Neutrophil (primary cell): Measurements from ENCODE around the gene TTC21A.

Source experiments
- H3K27ac ChIP-seq: fragments of 200-600 bp; sonication (generic); 2 replicates; pipeline ENCODE4 v1.5.1; 2016; ENCODE audit warnings: mild to moderate bottlenecking, moderate library complexity
- H3K27me3 ChIP-seq: fragments of 200-600 bp; sonication (generic); 2 replicates; pipeline ENCODE4 v1.6.0; 2016; ENCODE audit warnings: mild to moderate bottlenecking
- H3K36me3 ChIP-seq: fragments of 200-600 bp; sonication (generic); 2 replicates; pipeline ENCODE4 v1.5.1; 2017
- H3K4me1 ChIP-seq, 2 experiments: fragments of 200-600 bp in 1 of 2; sonication (generic) in 1 of 2; 1 replicate in 1 of 2; 2 replicates in 1 of 2; pipeline versions ENCODE4 v1.5.1 to v1.6.1; 2013 to 2016; ENCODE audit warnings: low read depth in 1 of 2, low read length in 1 of 2, mild to moderate bottlenecking in 1 of 2, moderate library complexity in 1 of 2; ENCODE audit not compliant: control insufficient read depth in 1 of 2, insufficient read depth in 1 of 2
- H3K4me3 ChIP-seq, 2 experiments: fragments of 200-600 bp in 1 of 2; sonication (generic) in 1 of 2; 1 replicate in 1 of 2; 2 replicates in 1 of 2; pipeline ENCODE4 v1.5.1; 2013 to 2016; ENCODE audit warnings: low read depth in 1 of 2, low read length in 1 of 2, mild to moderate bottlenecking in 1 of 2, moderate library complexity in 1 of 2
- H3K9me3 ChIP-seq: fragments of 200-600 bp; sonication (generic); 2 replicates; pipeline ENCODE4 v1.5.1; 2016
- CTCF ChIP-seq: fragments of 200-600 bp; sonication (generic); IDR thresholded peaks from 2 replicates; pipeline ENCODE4 v1.5.1; 2016; ENCODE audit warnings: antibody characterized with exemption

The TTC21A gene

DNA sequence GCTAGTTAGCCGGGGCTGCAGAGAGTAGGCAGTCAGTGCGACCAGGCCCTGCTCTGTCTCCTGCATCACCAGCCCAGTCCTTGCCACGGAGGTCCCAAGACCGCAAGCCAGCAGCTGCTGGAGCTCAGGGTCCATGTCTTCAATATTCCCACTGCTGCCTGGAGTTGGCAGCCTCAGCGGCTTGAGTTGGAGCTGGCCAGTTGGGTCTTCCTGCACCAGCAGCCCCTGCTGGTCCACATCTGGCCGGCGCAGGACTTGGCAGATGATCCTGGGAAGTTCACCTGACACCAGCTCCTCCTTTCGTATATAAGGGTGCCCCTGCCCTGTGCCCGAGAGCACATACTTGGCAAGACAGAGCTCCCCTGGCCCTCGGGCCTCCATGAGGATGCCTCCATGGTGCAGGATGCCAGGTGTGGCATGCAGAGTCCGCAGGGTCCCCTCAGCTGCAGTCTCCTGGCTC, 79.2 kb downstream of the TTC21A start:
- Histone ChIP-seq H3K4me3 (no peak overlapping the region), H3K27me3 (no peaks in the 10 kb centered on the region), H3K9me3 (no peaks in the 10 kb centered on the region), H3K36me3 (no peaks in the 10 kb centered on the region), H3K4me1 (no peaks in the 10 kb centered on the region), H3K27ac (no peak overlapping the region)
- TF ChIP-seq CTCF = no peak

DNA sequence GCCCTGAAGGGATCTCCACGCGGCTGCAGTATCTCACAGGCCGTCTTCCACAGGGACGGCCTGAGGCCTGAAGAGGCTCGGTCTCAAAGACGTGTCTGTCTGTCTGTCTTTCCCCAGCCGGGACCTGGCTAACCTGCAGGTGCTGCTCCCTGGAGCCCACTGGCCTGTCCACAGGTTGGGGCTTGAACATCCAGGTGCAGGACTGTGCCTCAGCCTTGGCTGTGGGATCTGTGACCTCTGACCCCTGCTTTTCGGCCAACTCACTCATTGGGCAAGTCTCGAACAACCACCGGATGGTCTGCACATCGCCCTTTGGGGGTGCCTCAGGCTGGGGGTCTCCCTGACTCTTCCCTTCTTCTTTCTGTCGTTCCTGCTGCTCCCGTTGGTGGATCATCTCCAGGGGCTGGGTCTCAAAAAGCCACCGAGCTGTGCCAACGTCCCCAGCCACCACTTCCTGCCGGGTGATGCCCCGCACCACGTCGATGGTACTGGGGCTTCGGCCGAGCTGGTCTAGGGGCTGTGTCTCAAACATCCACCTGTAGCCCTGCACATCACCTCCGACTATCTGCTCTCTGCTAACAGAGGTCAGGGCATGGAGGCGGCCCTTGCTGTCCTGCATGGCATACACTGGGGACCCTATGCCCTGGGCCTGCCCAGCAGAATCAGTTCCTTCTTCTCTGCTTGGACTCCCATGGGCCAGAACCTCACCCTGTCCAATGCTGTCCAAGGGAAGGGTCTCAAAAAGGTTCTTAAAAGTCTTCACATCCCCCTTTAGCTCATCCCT, 80.1 kb downstream of the TTC21A start:
- no peaks in the 10 kb centered on the region for H3K9me3 ChIP-seq
- no peak overlapping the region for H3K27ac ChIP-seq
- TF ChIP-seq CTCF = no peak
- no peak overlapping the region for H3K4me3 ChIP-seq
- no peaks in the 10 kb centered on the region for H3K27me3 ChIP-seq
- H3K4me1 ChIP-seq = no peaks in the 10 kb centered on the region
- no peaks in the 10 kb centered on the region for H3K36me3 ChIP-seq
